ENCODE measurements around the gene SHC2.

SHC2 gene

DNA sequence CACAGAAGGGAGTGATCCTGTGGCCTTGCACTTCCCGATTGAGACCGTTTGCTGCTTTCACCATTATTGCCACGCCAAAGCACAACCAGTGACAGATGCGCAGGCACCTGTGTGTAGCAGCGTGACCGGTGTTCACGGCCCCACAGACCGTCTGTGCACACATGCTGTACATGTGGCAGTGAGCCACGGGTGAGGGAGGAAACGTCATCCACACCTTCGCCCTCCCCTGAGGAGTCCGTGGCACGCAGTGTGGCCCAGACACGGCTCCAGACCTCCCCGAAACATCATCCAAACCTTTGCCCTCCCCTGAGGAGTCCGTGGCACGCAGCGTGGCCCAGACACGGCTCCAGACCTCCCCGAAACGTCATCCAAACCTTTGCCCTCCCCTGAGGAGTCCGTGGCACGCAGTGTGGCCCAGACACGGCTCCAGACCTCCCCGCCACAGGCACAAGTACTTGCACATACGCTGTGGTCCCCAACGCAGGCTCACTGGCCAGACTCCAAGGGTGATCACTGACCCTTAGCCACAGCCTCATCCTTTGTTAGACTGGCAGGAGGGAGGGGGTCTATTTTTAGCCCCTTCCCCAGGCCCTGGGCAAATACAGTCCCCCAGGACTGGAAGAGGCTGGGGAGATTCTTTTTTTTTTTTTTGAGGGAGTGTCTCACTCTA, 7.9 kb upstream of the SHC2 start:
- TF ChIP-seq, protein P1, sequence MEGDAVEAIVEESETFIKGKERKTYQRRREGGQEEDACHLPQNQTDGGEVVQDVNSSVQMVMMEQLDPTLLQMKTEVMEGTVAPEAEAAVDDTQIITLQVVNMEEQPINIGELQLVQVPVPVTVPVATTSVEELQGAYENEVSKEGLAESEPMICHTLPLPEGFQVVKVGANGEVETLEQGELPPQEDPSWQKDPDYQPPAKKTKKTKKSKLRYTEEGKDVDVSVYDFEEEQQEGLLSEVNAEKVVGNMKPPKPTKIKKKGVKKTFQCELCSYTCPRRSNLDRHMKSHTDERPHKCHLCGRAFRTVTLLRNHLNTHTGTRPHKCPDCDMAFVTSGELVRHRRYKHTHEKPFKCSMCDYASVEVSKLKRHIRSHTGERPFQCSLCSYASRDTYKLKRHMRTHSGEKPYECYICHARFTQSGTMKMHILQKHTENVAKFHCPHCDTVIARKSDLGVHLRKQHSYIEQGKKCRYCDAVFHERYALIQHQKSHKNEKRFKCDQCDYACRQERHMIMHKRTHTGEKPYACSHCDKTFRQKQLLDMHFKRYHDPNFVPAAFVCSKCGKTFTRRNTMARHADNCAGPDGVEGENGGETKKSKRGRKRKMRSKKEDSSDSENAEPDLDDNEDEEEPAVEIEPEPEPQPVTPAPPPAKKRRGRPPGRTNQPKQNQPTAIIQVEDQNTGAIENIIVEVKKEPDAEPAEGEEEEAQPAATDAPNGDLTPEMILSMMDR (IDR thresholded peaks at IDR 0.05; ENCODE audit: low read depth, low read length), result no peak
- DNase-seq (ENCODE audit: low read depth, low spot score), result no peak
- in situ Hi-C loops (cut with HindIII; ENCODE audit: low sequenced_read_pairs), result no loop called here
- no peak overlapping the region for H3K4me3 ChIP-seq (ENCODE audit: low read depth, low read length)

GRCh38 chr19:467554-467953, 6.7 kb upstream of the SHC2 start:
- in situ Hi-C loops (cut with HindIII; ENCODE audit: low sequenced_read_pairs), result no loop called here
- no peak overlapping the region for H3K4me3 ChIP-seq (ENCODE audit: low read depth, low read length)
- TF ChIP-seq, protein P1 (IDR thresholded peaks at IDR 0.05; ENCODE audit: low read depth, low read length), result no peak
- no peak for DNase-seq (ENCODE audit: low read depth, low spot score)

- in situ Hi-C loops (cut with HindIII; ENCODE audit: low sequenced_read_pairs), result no loop called here
- H3K4me3 ChIP-seq (ENCODE audit: low read depth, low read length), result no peak overlapping the region
- TF ChIP-seq, protein P1 (IDR thresholded peaks at IDR 0.05; ENCODE audit: low read depth, low read length), result no peak
- no peak for DNase-seq (ENCODE audit: low read depth, low spot score)
These were observed 4.4 kb upstream of the SHC2 start for GRCh38 chr19:465056-465816.

- in situ Hi-C loops (cut with HindIII; ENCODE audit: low sequenced_read_pairs), result no loop called here
- TF ChIP-seq, protein P1 (IDR thresholded peaks at IDR 0.05; ENCODE audit: low read depth, low read length), result no peak
These were observed 3.3 kb upstream of the SHC2 start for GRCh38 chr19:464208-464545.

GRCh38 chr19:463483-464207, 2.8 kb upstream of the SHC2 start:
- TF ChIP-seq, protein P1 (IDR thresholded peaks at IDR 0.05; ENCODE audit: low read depth, low read length), result no peak
- no peak overlapping the region for H3K4me3 ChIP-seq (ENCODE audit: low read depth, low read length)
- in situ Hi-C loops (cut with HindIII; ENCODE audit: low sequenced_read_pairs), result no loop called here
- no peak for DNase-seq (ENCODE audit: low read depth, low spot score)

More at GRCh38 chr19:464208-464545, 3.3 kb upstream of the SHC2 start:
- DNase-seq (ENCODE audit: low read depth, low spot score), result no peak
- H3K4me3 ChIP-seq (ENCODE audit: low read depth, low read length), result no peak overlapping the region

DNA sequence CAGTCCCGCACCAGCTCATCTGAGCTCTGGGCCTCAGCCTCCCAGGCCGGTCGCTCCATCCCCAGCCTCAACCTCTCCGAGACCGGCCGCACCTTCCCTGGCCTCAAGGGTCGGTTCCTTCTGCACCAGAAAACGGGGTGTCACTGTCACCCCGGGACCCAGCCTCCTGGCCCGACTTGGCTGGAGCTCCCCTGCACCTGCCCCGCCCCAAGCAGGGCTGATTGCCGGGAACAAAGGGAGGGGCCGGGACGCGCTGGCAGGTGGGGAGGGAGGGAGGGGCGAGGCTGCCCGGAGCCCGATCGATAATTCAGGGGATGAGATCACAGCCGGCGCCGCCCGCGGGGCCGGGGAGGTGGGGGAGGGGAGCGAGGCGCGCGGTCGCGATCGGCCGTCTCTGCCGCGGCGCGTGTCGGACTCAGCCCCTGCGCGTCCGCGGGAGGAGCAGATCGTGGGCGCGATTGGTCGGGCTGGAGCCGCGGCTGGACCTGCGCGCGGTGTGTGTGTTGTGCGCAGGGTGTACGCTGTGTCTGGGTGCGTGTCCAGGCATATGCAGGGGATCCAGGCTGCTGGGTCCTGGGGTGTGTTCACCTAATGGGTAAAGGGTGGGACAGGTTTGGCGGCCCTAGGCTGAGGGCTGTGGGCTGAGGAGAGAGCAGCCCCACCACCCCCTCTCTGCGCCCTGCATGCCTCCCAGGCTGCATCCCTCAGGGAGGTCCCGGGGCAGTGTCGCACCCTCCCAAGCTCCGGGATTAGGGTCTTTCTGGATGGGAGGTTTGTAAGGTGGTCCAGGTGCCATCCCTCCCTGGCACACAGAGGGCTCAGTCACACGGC, 1.1 kb upstream of the SHC2 start:
- TF ChIP-seq, protein P1 (IDR thresholded peaks at IDR 0.05; ENCODE audit: low read depth, low read length), result no peak
- in situ Hi-C loops (cut with HindIII; ENCODE audit: low sequenced_read_pairs), result no loop called here
- DNase-seq (ENCODE audit: low read depth, low spot score), result no peak
- no peak overlapping the region for H3K4me3 ChIP-seq (ENCODE audit: low read depth, low read length)

All from astrocyte of the spinal cord (primary cell).